ENCODE results near the gene PARP8. TPM values are rescaled to one million over a fixed set of nuclear protein-coding genes. Genes with fewer than 3 reads are reported as not detected.
"Not testable (repeated sequence)": the region's sequence is repeated elsewhere in the genome, so short reads cannot be mapped to it uniquely, and the experiment has no call there.

PARP8 gene
- polyA plus RNA-seq, 1 donor (not counting 4 experiments of a cell fraction or from before 2014, with no cell fraction given), result 29.1 TPM

- Histone ChIP-seq H3K9me3 (ENCODE audit: control insufficient read depth, low read depth, low read length) (no peaks in the 10 kb centered on the region), H3K27ac (ENCODE audit: control insufficient read depth, insufficient read depth, low read length) (no peak overlapping the region), H3K79me2 (ENCODE audit: control insufficient read depth, insufficient read depth, low read length) (peaks cover 68% of the 10 kb centered on the region), H4K20me1 (ENCODE audit: control insufficient read depth, extremely low read depth, insufficient read depth, low read length) (no peaks in the 10 kb centered on the region), H3K9me1 (ENCODE audit: control insufficient read depth, extremely low read depth, insufficient read depth, low read length) (no peaks in the 10 kb centered on the region), H3K4me2 (ENCODE audit: control insufficient read depth, extremely low read depth, insufficient read depth, low read depth, low read length) (no peak overlapping the region), H3K4me3 (ENCODE audit: control insufficient read depth in 2 of 3, extremely low read depth in 1 of 3, insufficient read depth in 2 of 3, low read depth in 1 of 3, low read length in 3 of 3) (no peak overlapping the region), H2AFZ (ENCODE audit: control insufficient read depth, low read length) (no peak overlapping the region), H3K36me3 (ENCODE audit: control insufficient read depth in 2 of 2, extremely low read depth in 1 of 2, insufficient read depth in 2 of 2, low read length in 2 of 2) (no peaks in the 10 kb centered on the region), H3K4me1 (ENCODE audit: control insufficient read depth, extremely low read depth, insufficient read depth, low read length) (peaks cover 3% of the 10 kb centered on the region), H3K9ac (ENCODE audit: control insufficient read depth, extremely low read depth, insufficient read depth, low read length) (no peak overlapping the region), H3K27me3 (ENCODE audit: control insufficient read depth, extremely low read depth, insufficient read depth, low read length) (no peaks in the 10 kb centered on the region)
- TF ChIP-seq CTCF (optimal IDR thresholded peaks at IDR 0.05 in 1 of 3, IDR thresholded peaks at IDR 0.05 in 1 of 3, conservative IDR thresholded peaks at IDR 0.05 in 1 of 3; ENCODE audit: extremely low read depth in 1 of 3, insufficient read depth in 2 of 3, low read length in 3 of 3), result no peak
- TF ChIP-seq EZH2 (IDR thresholded peaks at IDR 0.05; ENCODE audit: low read length), result no peak
- DNase-seq (ENCODE audit: low read depth, low spot score) (no peak), FAIRE-seq (no peak)
- dilution Hi-C loops (cut with MboI; ENCODE audit: extremely low pct_ligation_motif_present, low sequenced_read_pairs), result no loop called here
Observed at GRCh38 chr5:50672663-50673062, 6.2 kb downstream of the PARP8 start.

- H3K27ac ChIP-seq (ENCODE audit: control insufficient read depth, insufficient read depth, low read length); H3K4me1 ChIP-seq (ENCODE audit: control insufficient read depth, extremely low read depth, insufficient read depth, low read length); FAIRE-seq; H4K20me1 ChIP-seq (ENCODE audit: control insufficient read depth, extremely low read depth, insufficient read depth, low read length); DNase-seq (ENCODE audit: low read depth, low spot score); H3K9me3 ChIP-seq (ENCODE audit: control insufficient read depth, low read depth, low read length); H3K9ac ChIP-seq (ENCODE audit: control insufficient read depth, extremely low read depth, insufficient read depth, low read length); H3K4me2 ChIP-seq (ENCODE audit: control insufficient read depth, extremely low read depth, insufficient read depth, low read depth, low read length); dilution Hi-C loops (cut with MboI; ENCODE audit: extremely low pct_ligation_motif_present, low sequenced_read_pairs); H3K9me1 ChIP-seq (ENCODE audit: control insufficient read depth, extremely low read depth, insufficient read depth, low read length); H3K27me3 ChIP-seq (ENCODE audit: control insufficient read depth, extremely low read depth, insufficient read depth, low read length); H2AFZ ChIP-seq (ENCODE audit: control insufficient read depth, low read length); H3K4me3 ChIP-seq (ENCODE audit: control insufficient read depth in 2 of 3, extremely low read depth in 1 of 3, insufficient read depth in 2 of 3, low read depth in 1 of 3, low read length in 3 of 3); H3K36me3 ChIP-seq (ENCODE audit: control insufficient read depth in 2 of 2, extremely low read depth in 1 of 2, insufficient read depth in 2 of 2, low read length in 2 of 2): not testable (repeated sequence)
- peaks cover 65% of the 10 kb centered on the region for H3K79me2 ChIP-seq (ENCODE audit: control insufficient read depth, insufficient read depth, low read length)
Observed at GRCh38 chr5:50673444-50673843, 7.0 kb downstream of the PARP8 start.

GRCh38 chr5:50675385-50675784, 8.9 kb downstream of the PARP8 start:
- DNase-seq (ENCODE audit: low read depth, low spot score), result no peak
- no peaks in the 10 kb centered on the region for H3K9me1 ChIP-seq (ENCODE audit: control insufficient read depth, extremely low read depth, insufficient read depth, low read length)
- H3K36me3 ChIP-seq (ENCODE audit: control insufficient read depth in 2 of 2, extremely low read depth in 1 of 2, insufficient read depth in 2 of 2, low read length in 2 of 2), result no peaks in the 10 kb centered on the region
- peaks cover 3% of the 10 kb centered on the region for H3K4me1 ChIP-seq (ENCODE audit: control insufficient read depth, extremely low read depth, insufficient read depth, low read length)
- TF ChIP-seq CTCF (optimal IDR thresholded peaks at IDR 0.05 in 1 of 3, IDR thresholded peaks at IDR 0.05 in 1 of 3, conservative IDR thresholded peaks at IDR 0.05 in 1 of 3; ENCODE audit: extremely low read depth in 1 of 3, insufficient read depth in 2 of 3, low read length in 3 of 3) (no peak), EZH2 (IDR thresholded peaks at IDR 0.05; ENCODE audit: low read length) (no peak)
- no peak overlapping the region for H3K27ac ChIP-seq (ENCODE audit: control insufficient read depth, insufficient read depth, low read length)
- H3K4me2 ChIP-seq (ENCODE audit: control insufficient read depth, extremely low read depth, insufficient read depth, low read depth, low read length), result no peak overlapping the region
- H3K79me2 ChIP-seq (ENCODE audit: control insufficient read depth, insufficient read depth, low read length), result peaks cover 61% of the 10 kb centered on the region
- no peak overlapping the region for H3K9ac ChIP-seq (ENCODE audit: control insufficient read depth, extremely low read depth, insufficient read depth, low read length)
- no peaks in the 10 kb centered on the region for H4K20me1 ChIP-seq (ENCODE audit: control insufficient read depth, extremely low read depth, insufficient read depth, low read length)
- FAIRE-seq, result no peak
- H3K4me3 ChIP-seq (ENCODE audit: control insufficient read depth in 2 of 3, extremely low read depth in 1 of 3, insufficient read depth in 2 of 3, low read depth in 1 of 3, low read length in 3 of 3), result no peak overlapping the region
- no peaks in the 10 kb centered on the region for H3K27me3 ChIP-seq (ENCODE audit: control insufficient read depth, extremely low read depth, insufficient read depth, low read length)
- no peak overlapping the region for H2AFZ ChIP-seq (ENCODE audit: control insufficient read depth, low read length)
- dilution Hi-C loops (cut with MboI; ENCODE audit: extremely low pct_ligation_motif_present, low sequenced_read_pairs), result no loop called here
- H3K9me3 ChIP-seq (ENCODE audit: control insufficient read depth, low read depth, low read length), result no peaks in the 10 kb centered on the region

GRCh38 chr5:50679554-50679953, 13.1 kb downstream of the PARP8 start:
- Histone ChIP-seq H3K79me2 (ENCODE audit: control insufficient read depth, insufficient read depth, low read length) (peaks cover 45% of the 10 kb centered on the region), H3K4me1 (ENCODE audit: control insufficient read depth, extremely low read depth, insufficient read depth, low read length) (peaks cover 17% of the 10 kb centered on the region)
- H3K9me1 ChIP-seq (ENCODE audit: control insufficient read depth, extremely low read depth, insufficient read depth, low read length); H2AFZ ChIP-seq (ENCODE audit: control insufficient read depth, low read length); DNase-seq (ENCODE audit: low read depth, low spot score); FAIRE-seq; H3K27ac ChIP-seq (ENCODE audit: control insufficient read depth, insufficient read depth, low read length); H3K9ac ChIP-seq (ENCODE audit: control insufficient read depth, extremely low read depth, insufficient read depth, low read length); H3K4me3 ChIP-seq (ENCODE audit: control insufficient read depth in 2 of 3, extremely low read depth in 1 of 3, insufficient read depth in 2 of 3, low read depth in 1 of 3, low read length in 3 of 3); dilution Hi-C loops (cut with MboI; ENCODE audit: extremely low pct_ligation_motif_present, low sequenced_read_pairs); H3K27me3 ChIP-seq (ENCODE audit: control insufficient read depth, extremely low read depth, insufficient read depth, low read length); H4K20me1 ChIP-seq (ENCODE audit: control insufficient read depth, extremely low read depth, insufficient read depth, low read length); H3K9me3 ChIP-seq (ENCODE audit: control insufficient read depth, low read depth, low read length); H3K36me3 ChIP-seq (ENCODE audit: control insufficient read depth in 2 of 2, extremely low read depth in 1 of 2, insufficient read depth in 2 of 2, low read length in 2 of 2); H3K4me2 ChIP-seq (ENCODE audit: control insufficient read depth, extremely low read depth, insufficient read depth, low read depth, low read length): not testable (repeated sequence)
